Hepatocyte (in vitro differentiated cells): ENCODE measurements around the gene FUS.

ENCODE experiments used
- EZH2 ChIP-seq: fragments of 200-600 bp; sonication (generic); IDR thresholded peaks from 2 replicates; pipeline ENCODE4 v1.6.1; 2016; ENCODE audit warnings: antibody characterized with exemption, mild to moderate bottlenecking, borderline replicate concordance
- TF ChIP-seq, protein P1 (sequence below): fragments of 200-600 bp; sonication (generic); IDR thresholded peaks from 2 replicates; pipeline ENCODE4 v1.5.1; 2016; ENCODE audit warnings: antibody characterized with exemption, mild to moderate bottlenecking; ENCODE audit not compliant: poor library complexity

DNA sequence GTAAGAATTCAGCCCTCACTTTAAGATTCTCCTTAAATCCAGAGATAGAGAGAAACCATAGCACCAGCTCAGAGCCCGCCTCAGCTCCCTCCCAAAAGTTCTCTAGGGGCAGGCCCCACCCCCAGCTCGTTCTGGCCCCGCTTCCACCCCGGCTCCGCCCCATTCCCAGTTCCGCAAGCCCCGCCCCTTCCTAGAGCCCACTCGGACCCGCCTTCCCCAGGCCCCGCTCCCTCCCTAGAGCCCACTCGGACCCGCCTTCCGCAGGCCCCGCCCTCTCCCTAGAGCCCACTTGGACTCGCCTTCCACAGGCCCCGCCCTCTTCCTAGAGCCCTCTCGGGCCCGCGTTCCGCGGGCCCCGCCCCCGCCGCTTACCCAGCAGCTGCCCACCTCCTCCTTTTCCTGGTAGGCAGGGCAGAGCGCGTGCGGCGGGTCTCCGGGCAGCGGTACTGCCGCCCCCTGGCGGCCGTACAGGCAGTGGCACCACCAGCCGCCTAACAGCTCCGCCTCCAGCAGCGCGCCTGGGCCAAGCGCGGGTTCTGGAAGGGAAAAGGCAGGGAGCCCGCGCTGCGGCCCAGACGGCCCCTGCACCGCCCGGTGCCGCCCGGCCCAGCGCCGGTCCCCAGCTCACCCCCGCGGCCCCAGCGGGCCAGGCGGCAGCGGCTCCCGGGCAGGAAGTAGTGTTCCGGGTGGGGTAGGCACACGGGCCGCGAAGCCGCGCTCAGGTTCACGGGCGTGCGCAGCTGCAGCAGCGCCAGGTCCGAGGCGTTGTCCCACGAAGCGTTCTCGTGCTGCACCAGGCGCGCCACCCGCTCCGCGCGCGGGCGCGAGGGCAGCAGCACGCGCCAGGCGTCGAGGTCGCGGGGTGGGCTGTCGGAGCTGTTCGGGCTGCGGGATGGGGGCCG lies 37.6 kb upstream of the FUS start:
- TF ChIP-seq, protein P1, sequence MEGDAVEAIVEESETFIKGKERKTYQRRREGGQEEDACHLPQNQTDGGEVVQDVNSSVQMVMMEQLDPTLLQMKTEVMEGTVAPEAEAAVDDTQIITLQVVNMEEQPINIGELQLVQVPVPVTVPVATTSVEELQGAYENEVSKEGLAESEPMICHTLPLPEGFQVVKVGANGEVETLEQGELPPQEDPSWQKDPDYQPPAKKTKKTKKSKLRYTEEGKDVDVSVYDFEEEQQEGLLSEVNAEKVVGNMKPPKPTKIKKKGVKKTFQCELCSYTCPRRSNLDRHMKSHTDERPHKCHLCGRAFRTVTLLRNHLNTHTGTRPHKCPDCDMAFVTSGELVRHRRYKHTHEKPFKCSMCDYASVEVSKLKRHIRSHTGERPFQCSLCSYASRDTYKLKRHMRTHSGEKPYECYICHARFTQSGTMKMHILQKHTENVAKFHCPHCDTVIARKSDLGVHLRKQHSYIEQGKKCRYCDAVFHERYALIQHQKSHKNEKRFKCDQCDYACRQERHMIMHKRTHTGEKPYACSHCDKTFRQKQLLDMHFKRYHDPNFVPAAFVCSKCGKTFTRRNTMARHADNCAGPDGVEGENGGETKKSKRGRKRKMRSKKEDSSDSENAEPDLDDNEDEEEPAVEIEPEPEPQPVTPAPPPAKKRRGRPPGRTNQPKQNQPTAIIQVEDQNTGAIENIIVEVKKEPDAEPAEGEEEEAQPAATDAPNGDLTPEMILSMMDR: peak; percentile 96
- no peak for TF ChIP-seq EZH2
